HG02588 (cell line): ENCODE data around the gene VDR.

Experiments
- ATAC-seq: cut with Tn5 transposase; IDR thresholded peaks from one replicate; pipeline ENCODE4 v1.9.1; 2021; ENCODE audit warnings: mild to moderate bottlenecking, moderate library complexity; ENCODE audit not compliant: unreplicated experiment

VDR gene

DNA sequence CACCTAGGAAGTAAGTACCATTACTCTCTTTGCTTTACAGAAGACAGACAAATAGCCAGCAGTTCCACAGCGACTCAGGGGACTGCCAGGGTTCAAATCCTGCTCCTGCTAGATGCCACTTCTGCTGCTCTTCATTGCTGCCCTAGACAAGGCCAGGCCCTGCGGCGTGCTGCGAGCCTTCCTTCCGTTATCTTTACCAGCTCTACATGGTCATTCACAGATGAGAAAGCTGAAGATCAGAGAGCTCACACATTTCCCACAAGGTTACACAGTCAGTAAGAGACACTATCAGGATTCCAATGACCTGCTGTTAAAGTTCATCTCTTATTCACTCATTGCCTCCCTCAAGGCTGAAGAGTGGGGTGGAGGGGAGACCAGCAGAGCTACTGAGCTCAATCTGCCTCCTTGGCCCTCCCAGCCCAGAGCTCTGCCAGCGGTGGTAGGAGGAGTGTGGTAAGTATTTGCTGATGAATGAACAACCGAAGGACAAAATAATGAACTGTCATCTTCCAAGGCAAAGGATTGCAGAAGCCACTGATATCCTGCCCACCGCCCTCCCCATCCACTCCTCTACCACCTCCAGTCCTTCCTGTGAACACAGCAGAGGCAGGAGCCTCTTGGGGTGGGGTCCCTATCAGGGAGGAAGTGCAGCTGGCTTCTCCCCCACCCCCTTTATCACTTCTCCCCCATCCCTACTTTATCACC is 70.4 kb downstream of the VDR start:
- no peak for ATAC-seq

DNA sequence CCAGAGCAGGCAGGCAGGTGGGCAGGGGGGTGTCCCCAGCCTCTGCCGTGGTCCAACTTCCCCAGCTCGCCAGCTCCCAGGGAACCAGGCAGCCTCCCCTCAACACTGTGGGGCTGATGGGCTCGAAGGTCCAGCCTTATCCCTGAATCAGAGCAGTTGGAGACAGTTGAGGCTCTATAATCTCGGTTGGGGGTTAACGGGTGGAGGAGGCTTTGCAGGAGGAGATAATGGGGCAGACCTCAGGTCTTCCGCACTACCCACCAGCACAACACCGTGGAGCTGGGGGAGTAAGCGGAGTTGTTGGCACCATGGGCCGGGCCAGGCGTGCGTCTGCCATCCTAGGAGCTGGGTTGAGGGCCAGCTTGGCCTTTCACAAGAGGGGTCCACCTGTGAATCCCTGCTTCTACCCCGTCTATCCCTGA is 71.2 kb downstream of the VDR start:
- ATAC-seq = no peak

DNA sequence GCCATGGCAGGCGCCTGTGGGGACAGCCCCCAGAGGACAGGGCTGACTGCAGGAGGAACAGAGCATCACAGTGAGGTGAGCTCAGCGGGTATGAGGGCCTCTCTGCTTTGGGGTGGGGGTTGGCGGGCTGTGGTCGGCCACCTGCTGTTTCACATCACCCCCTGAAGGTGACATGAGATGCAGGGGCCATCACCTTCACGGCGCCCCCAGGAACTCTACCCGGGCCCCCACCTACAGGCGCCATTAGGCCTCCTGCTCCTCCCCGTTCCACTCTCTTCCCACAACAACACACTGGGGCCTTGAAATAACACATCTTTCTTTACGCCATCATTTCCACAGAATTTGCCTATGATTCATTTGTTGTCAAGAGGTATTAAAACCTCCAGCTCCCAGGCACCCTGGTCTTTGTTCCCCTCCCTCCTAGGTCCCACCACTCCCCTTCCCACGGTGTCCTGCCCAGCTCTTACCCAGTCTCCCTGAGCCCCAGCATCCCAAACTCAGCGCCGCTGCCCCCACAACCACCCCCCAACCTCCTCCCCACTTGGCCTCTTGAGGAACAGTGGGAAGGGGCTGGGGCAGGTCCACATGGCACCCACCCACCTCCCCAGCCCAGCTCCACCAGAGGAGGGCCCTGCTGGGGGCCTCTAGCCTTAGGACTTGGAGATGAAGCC is 72.4 kb downstream of the VDR start:
- no peak for ATAC-seq

DNA sequence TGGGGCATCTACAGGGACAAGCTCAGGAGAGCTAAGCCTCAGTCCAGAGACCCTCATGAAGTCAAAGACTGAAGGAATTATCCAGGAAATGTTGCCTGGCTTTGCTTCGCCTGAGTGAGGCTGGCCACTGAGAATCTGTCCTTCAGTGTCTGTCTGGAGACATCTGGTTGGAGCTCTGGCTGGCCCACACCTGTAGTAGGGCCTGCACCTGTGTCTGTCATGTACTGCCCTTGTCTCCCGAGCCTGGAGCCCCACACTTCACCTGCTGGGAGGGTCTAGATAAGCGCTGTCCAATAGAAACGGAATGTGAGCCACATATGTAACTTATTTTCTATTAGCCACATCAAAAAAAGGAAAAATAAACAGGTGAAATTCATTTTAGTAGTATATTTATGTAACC is 75.2 kb downstream of the VDR start:
- no peak for ATAC-seq

DNA sequence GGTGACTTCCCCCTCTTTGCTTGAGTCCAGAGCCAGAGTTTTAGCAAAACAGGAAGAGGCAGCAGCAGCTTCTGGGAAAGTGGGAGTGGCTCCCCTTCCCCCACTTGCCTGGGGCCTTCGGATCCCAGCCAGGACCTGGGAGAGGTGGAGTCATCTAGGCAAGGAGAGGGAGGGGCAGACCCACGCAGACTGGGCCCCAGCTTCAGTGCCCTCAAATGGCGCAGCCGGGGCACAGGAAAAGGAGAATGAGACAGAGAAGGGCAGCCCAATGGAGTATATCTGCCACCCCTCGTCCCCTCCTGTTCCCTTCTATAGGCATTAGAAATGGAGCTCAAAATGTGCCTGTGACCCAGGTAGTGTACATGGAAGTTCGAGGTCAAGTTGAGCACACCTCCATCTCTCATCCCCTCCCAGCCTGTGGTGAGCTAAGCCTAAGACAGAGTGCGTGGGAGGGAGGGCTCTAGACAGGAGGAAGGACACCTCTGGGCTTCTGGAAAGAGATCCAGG is 75.8 kb downstream of the VDR start:
- ATAC-seq = no peak

DNA sequence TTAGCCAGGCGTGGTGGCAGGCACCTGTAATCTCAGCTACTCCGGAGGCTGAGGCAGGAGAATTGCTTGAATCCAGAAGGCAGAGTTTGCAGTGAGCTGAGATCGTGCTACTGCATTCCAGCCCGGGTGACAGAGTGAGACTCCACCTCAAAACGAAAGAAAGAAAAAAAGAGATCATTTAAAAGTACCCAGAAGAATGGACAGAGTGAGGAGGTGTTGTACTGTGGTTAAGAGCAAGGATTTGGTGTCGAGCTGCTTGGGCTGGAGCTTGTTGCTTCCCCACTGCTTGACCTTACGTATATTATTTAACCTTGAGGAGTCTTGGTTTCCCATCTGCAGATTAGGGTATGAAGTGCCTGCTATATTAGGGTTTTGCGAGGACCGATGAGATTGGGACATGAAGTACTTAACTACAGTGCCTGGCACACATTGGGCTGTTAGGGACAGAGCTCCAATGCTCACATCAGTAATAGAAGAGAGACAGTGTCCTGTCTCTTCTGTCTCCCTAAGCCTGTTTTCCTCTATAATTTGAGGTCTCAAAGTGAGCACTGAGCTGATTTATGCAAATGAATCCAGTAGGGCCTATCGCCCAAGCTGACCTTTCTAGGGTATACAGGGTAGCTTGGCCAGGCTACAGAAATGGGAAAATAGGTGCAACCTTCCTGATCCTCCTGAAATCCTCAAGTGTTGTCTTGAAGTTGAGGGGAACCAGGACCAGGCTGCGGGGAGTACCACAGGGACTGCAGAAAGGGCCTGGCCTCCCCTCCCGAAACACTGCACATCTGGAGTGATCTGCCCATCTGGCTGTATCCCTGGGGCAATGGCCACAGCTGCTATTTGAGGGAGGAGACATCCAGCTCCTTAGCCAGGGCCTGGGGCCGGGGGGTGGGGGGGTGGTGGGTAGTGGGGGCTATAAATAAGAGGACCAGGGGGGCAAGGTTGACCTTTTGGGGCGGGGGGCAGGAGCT is 76.5 kb downstream of the VDR start:
- no peak for ATAC-seq

DNA sequence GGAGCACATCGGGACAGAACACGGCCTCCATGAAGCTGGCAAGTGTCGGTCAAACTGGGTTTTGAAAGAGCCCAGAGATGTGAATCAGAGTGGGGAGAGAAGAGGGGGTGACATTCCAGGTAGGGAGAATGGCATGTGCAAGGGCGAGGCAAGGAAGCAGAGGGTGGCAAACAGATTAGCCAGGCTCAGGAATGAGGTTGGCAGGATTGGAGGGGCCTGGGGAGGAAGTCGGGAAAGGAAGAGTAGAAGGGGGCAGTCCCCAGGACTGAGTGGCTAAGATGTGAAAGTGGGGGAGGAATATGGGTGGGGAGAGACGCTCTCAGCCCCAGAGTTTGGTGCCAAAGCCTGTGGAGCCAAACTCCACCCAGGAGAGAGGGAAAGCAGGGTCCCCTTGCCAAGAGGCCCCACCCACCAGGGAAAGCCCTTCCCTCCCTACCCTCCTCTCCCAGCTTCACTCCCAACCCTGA is 79.6 kb downstream of the VDR start:
- ATAC-seq = no peak

DNA sequence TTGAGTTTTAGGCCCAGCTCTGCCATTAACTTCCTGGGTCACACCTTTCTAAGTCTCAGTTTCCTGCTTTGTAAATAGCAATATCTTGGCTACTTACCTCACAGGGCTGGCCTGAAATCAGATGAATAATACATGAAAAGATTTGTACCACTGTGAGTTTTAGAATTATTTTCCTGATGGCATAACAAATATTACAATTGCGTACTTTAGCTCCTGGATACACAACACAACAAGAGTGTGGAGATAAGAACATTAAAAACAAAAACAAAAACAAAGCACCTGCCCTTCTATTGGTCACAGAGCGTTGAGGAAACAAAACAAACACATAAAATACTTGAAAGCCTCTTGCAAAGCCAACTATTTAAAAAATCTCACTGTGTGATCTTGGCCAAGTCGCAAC is 80.2 kb downstream of the VDR start:
- ATAC-seq = no peak

DNA sequence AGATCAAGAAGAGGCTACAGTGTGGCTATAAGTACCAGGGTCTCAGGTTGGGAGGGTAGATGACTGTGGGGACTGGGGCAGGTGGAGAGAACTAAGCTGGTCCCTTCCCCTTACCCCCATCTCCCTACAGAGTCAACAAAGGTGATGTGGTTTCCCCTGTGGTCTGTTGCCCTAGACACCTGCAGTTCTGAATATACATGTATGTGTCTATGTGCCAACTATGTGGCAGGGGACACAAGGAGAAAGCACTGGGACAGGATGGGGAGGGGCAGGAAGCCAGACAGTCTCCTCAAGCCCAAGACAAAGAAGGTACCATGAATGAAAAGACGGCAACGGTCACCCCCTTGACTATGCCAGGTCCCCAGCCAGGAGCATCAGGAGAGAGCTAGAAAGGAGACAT is 80.6 kb downstream of the VDR start:
- no peak for ATAC-seq

DNA sequence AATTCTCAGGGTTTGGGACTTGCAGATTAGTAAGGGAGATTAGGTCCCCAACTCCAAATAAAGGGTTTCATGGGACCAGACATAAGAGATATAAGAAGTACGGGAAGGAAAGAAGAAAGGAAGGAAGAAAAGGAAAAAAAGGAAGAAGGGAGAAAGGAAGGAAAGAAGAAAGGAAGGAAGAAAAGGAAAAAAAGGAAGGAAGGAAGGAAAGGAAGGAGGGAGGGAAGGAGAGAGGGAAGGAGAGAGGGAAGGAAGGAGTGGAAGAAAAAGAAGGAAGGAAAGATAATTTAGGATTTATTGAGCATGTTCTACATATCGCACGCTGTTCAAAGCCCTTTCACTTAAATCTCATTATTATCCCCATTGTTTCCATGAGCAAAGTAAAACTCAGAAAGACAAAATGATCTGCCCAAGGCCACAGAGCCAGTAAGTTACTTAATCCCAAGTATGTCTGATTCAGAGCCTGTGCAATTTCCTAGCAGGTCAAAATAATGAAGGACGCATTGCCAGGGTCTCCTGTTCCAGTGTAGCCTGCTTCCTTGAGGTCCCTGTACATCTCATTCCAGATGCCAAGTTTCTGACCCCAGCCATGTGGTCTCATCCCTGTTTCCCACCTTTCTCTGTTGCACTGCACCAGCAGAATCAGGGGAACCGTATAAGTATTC is 81.2 kb downstream of the VDR start:
- ATAC-seq = no peak

DNA sequence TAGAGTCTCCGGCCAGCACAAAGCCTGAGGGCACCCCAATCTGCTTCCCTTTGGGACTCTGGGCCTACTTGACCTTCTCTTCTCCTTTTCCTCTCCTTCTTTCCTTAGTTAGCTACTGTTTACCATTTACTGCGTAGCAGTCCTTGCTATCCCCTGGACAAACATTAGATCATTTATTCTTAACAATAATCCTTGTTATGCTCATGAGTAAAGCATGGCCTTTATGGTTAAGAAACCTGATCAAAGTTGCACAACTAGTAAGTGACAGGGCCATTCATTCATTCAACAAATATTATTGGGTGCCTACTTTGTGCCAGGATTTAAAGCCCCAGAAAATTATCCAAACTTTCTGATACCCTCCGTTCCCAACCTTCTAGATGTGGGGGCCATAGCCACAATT is 81.9 kb downstream of the VDR start:
- no peak for ATAC-seq

DNA sequence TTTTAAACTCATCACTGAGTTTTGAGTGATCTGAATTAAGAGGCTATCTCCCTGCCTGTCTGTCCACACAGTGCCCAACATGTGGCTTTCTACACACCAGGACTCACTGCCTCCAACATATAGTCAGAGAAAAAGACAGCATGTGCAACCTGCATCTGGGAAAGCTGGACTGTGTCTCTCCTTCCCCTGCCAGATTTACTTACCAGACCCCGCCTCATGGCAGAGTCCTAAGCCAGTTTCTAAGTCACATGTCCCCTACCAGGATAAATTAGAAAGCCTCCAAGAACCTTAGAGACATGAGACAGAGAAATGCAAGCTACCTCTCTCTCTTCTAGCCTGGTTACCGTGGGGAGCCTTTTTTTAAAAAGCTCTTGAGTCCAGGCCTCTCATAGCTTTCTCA is 82.4 kb downstream of the VDR start:
- no peak for ATAC-seq

DNA sequence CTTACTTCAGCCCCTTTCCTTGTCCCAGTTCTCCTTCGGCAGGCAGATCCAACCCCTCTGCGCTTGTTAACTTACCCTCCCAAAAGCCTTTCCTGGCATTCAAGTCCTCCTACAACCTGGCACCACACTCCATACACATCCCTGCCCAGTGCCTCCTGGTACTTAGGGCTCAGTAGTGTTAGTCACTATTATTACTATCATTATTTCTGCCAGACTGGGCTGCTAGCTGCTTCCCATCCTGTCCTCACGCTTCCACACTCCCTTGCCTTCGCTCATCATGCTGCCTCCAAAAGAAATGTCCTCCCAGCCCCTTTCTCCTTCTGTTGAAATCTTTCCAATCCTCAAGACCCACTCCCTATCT is 83.5 kb downstream of the VDR start:
- no peak for ATAC-seq

DNA sequence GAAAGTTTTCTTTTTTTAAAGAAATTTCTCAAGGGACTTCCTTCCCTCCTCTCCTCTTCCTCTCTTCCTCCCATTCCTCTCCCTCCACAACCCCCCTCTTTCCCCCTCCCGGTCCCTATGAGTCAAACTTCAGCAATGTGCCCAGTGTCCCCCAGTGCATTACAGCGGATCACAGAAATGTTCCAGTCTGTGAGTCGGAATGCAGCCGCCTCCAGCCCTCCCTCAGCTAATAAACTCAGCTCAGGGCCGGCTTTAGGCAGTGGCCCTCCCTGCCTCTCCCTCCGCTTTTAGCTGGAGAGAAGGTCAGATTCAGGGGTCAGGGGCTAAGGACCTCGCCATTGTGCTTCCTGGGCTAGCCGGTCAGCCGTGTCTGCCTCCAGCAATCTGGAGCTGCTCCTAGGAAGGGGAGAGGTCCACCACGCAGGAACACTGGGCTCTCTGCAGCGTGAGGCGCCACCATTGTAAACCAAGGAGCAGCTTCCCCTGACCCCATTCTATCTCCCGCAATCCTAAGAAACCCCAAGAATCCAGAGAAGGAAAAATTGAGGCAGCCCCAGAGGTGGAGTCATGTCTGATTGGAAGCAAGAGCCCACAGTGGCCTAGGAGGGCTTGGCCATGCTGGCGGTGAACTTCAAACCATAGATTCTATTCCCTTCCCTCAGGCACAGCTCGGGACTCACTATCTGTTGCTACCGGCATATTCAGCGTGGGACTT is 84.0 kb downstream of the VDR start:
- ATAC-seq = no peak

DNA sequence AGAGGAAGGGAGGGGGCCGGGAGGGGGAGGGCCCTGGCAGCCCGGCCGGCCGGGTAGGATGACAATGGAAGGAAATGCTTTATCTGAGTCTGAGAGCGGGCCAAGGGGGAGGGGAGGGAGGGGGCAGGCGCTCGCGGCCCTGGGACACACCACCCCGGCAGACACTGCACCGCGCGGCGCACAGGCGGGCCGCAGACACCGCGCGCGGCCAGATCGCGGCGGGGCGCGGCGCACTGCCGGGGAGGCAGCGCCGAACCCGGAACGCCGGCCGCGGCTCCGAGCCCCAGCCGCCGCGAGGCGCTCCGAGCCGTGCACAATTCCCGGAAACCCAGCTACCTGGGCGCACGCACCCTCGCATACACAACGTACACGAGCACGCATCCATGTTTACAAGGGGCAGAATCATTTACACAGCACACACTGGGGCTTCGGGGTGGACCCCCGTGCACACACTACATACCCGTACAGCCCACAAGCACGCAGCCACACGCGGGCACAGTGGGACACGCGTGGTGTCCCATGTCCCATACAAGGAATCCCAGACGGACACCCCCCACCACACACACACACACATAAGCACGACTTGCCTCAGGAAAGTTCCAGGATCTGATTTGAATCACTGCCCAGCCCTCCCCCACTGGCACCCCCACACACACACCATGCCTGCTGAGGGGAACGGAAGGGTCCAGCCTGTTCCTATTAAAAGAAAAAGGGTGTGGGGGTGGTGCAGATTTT is 84.7 kb downstream of the VDR start, which contains the start of gene HDAC7:
TSS of gene HDAC7 (minus strand) at position 8 of the 735 bp plus-strand sequence. CDS start 118 bp downstream, outside the sequence.
- peak; percentile 36 for ATAC-seq

DNA sequence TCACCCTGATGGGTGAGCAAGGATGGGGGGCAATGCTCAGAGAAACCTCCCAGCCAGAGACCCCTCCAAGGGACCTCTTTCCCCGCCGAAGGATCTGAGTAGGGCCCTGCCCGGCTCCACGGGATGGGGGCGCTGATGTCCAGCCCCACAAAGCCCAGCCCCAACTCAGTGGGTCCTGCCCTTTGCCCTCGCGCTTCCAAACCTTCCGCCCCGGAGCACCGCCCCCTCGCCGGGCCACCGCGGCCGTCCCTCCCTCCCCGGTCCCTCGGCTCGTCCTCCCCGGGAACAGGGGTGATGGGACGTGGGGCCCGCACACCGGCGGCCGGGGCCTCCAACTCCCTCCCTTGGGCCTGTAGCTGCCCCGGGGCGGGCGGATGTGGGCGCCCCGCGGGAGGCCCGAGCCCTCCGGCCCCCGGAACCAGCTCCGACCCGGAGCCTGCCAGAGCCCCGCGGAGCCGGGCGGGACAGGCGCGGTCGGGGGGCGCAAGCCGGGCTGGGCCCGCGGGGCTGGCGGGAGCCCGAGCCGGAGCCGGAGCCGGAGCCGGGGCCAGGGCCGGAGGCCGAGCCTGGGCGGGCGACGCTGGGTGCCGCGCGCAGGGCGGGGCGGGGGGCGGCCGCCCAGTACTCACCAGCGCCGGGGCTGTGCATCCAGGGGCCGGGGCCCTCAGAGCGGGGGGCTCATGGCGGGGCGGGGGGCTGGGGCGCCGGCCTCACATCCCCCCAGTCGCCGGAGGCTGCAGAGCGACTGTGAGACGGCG is 85.5 kb downstream of the VDR start:
- ATAC-seq = peak; percentile 40

DNA sequence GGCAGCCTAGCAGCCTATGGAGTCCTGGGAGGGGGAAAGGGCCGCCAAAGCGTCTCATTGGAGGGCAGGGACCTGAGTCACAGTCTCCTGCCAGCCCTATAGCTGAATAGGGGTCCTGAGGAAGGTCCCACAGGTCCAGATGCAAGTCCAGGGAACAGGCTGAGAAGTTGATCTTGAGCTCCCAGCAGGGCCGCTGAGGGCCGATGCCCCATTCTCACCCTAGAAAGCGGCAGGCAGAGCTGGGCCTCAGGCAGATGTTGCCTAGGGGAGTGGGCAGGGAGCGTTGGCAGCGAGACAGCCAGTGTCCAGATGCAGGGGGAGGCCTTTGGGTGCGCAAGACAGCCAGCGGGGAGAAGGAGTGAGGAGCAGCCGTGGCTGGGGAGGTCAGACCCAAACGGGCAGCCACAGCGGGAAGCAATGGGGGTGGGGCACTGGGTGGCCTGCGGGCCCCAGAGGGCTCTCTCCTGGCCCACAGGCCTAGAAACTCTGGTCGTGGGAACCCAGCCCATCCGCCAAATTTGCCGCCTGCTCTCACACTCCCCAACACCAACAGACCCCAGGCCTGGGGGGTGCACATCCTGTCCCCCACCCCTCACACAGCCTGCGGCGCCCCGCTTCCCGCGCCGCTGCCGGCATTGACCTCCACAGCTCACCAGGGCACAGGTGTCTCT is 86.2 kb downstream of the VDR start:
- ATAC-seq = peak; percentile 3

DNA sequence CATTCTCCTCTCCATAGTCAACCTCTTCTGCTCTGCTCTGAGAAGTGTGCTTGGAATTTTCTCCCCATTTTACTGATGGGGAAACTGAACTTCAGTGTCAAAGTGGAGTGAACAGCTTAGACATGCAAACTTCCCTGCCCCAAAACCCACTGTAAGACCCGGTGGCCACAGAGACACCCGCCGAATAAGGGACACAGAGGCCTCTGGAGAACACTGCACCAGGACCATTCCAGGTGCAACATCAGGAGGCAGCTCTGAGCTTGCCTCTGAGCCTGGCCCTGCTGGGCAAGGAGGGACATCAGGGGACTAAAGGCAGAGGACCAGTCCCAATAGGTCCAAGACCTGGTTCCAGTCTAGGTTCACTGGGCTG is 86.8 kb downstream of the VDR start:
- ATAC-seq = no peak
